H9 (cell line): ENCODE data around the gene DNAJC8. TPM values are rescaled to one million over a fixed set of nuclear protein-coding genes. Genes with fewer than 3 reads are reported as not detected.

Experiments used
- DNase-seq: peaks from one replicate; pipeline ENCODE4 v3.0.0-alpha.2; 2017
- H2AFZ ChIP-seq: one replicate; pipeline ENCODE4 v1.6.1; 2013; ENCODE audit warnings: mild to moderate bottlenecking, low read length, control low read depth, moderate library complexity
- H2AK5ac ChIP-seq: 2 replicates; pipeline ENCODE4 v1.6.1; 2013; ENCODE audit warnings: low read length, control low read depth, mixed read lengths; ENCODE audit not compliant: insufficient read length
- H2BK120ac ChIP-seq: one replicate; pipeline ENCODE4 v1.6.1; 2013; ENCODE audit warnings: low read depth, mild to moderate bottlenecking, low read length, control low read depth, inconsistent platforms; ENCODE audit not compliant: poor library complexity, severe bottlenecking
- H2BK12ac ChIP-seq: 2 replicates; pipeline ENCODE4 v1.6.1; 2013; ENCODE audit warnings: low read length, control low read depth, mixed read lengths, low read depth; ENCODE audit not compliant: insufficient read length
- H2BK15ac ChIP-seq: 2 replicates; pipeline ENCODE4 v1.6.1; 2013; ENCODE audit warnings: low read depth, low read length, control low read depth
- H2BK20ac ChIP-seq: one replicate; pipeline ENCODE4 v1.6.1; 2013; ENCODE audit warnings: low read depth, mild to moderate bottlenecking, low read length, control low read depth, inconsistent platforms; ENCODE audit not compliant: poor library complexity, severe bottlenecking
- H2BK5ac ChIP-seq: 2 replicates; pipeline ENCODE4 v1.6.1; 2013; ENCODE audit warnings: low read length, control low read depth, mixed read lengths; ENCODE audit not compliant: insufficient read length
- H3K14ac ChIP-seq: 2 replicates; pipeline ENCODE4 v1.6.1; 2013; ENCODE audit warnings: low read length, control low read depth; ENCODE audit not compliant: insufficient read depth
- H3K18ac ChIP-seq: 2 replicates; pipeline ENCODE4 v1.6.1; 2013; ENCODE audit warnings: low read depth, mild to moderate bottlenecking, mixed read lengths, low read length, control low read depth; ENCODE audit not compliant: insufficient read length
- H3K23ac ChIP-seq: 2 replicates; pipeline ENCODE4 v1.6.1; 2013; ENCODE audit warnings: low read length, control low read depth, mixed read lengths, low read depth; ENCODE audit not compliant: insufficient read length
- H3K23me2 ChIP-seq: 2 replicates; pipeline ENCODE4 v1.6.1; 2013; ENCODE audit warnings: low read depth, mild to moderate bottlenecking, mixed read lengths, low read length, control low read depth; ENCODE audit not compliant: insufficient read length, poor library complexity, severe bottlenecking
- H3K27ac ChIP-seq: 2 replicates; pipeline ENCODE4 v1.5.1; 2013; ENCODE audit warnings: low read length, control low read depth, mixed read lengths, low read depth; ENCODE audit not compliant: insufficient read length
- H3K27me3 ChIP-seq: 2 replicates; pipeline ENCODE4 v1.6.1; 2013; ENCODE audit warnings: low read length, control low read depth, inconsistent platforms; ENCODE audit not compliant: insufficient read depth
- H3K4ac ChIP-seq: 2 replicates; pipeline ENCODE4 v1.6.1; 2013; ENCODE audit warnings: low read depth, mild to moderate bottlenecking, control low read depth, inconsistent platforms, low read length, moderate library complexity
- H3K4me1 ChIP-seq: 2 replicates; pipeline ENCODE4 v1.6.1; 2013; ENCODE audit warnings: low read length, control low read depth, inconsistent platforms; ENCODE audit not compliant: insufficient read depth
- H3K4me2 ChIP-seq: 2 replicates; pipeline ENCODE4 v1.6.1; 2013; ENCODE audit warnings: low read length, control low read depth, mixed read lengths; ENCODE audit not compliant: insufficient read length, insufficient read depth
- H3K56ac ChIP-seq: 2 replicates; pipeline ENCODE4 v1.6.1; 2013; ENCODE audit warnings: low read depth, mild to moderate bottlenecking, mixed read lengths, low read length, control low read depth; ENCODE audit not compliant: insufficient read length
- H3K79me1 ChIP-seq: 2 replicates; pipeline ENCODE4 v1.6.1; 2013; ENCODE audit warnings: low read depth, mild to moderate bottlenecking, moderate library complexity, low read length, control low read depth, inconsistent platforms; ENCODE audit not compliant: insufficient read depth, poor library complexity, severe bottlenecking
- H3K79me2 ChIP-seq: 2 replicates; pipeline ENCODE4 v1.6.1; 2013; ENCODE audit warnings: low read length, control low read depth, inconsistent platforms; ENCODE audit not compliant: insufficient read depth
- H3K9ac ChIP-seq: 2 replicates; pipeline ENCODE4 v1.6.1; 2013; ENCODE audit warnings: low read length, control low read depth, mixed read lengths; ENCODE audit not compliant: insufficient read length; ENCODE audit errors: extremely low read depth
- H3K9me3 ChIP-seq: one replicate; pipeline ENCODE4 v1.6.1; 2013; ENCODE audit warnings: low read depth, low read length, inconsistent platforms; ENCODE audit not compliant: control insufficient read depth
- H3T11ph ChIP-seq: one replicate; pipeline ENCODE4 v1.6.1; 2013; ENCODE audit warnings: mild to moderate bottlenecking, low read length, control low read depth, inconsistent platforms
- H4K20me1 ChIP-seq: one replicate; pipeline ENCODE4 v1.6.1; 2013; ENCODE audit not compliant: control insufficient read depth, insufficient read length, insufficient read depth
- H4K5ac ChIP-seq: 2 replicates; pipeline ENCODE4 v1.6.1; 2013; ENCODE audit warnings: low read depth, mild to moderate bottlenecking, mixed read lengths, low read length, control low read depth; ENCODE audit not compliant: insufficient read length
- H4K8ac ChIP-seq: replicated peaks from 2 replicates; pipeline ENCODE4 v1.6.1; 2013; ENCODE audit warnings: low read length, control low read depth, mixed read lengths, low read depth; ENCODE audit not compliant: insufficient read length
- H4K91ac ChIP-seq: 2 replicates; pipeline ENCODE4 v1.6.1; 2013; ENCODE audit warnings: low read depth, mild to moderate bottlenecking, moderate library complexity, mixed read lengths, low read length, control low read depth; ENCODE audit not compliant: insufficient read length
- H3K27ac Mint-ChIP-seq, 3 experiments: 2 replicates in 2 of 3; 3 replicates in 1 of 3; pipeline ENCODE4 v1.8.0; 2020 to 2021; ENCODE audit warnings: mixed read lengths in 3 of 3, mild to moderate bottlenecking in 1 of 3, moderate library complexity in 1 of 3
- H3K27me3 Mint-ChIP-seq: 2 replicates; pipeline ENCODE4 v1.8.0; 2021; ENCODE audit warnings: low read depth, mild to moderate bottlenecking, moderate library complexity, mixed read lengths
- H3K36me3 Mint-ChIP-seq, 3 experiments: 2 replicates in 2 of 3; 3 replicates in 1 of 3; pipeline ENCODE4 v1.8.0; 2020 to 2021; ENCODE audit warnings: low read depth in 3 of 3, mixed read lengths in 3 of 3; ENCODE audit not compliant: insufficient read depth in 1 of 3
- H3K4me1 Mint-ChIP-seq, 2 experiments: 2 replicates each; pipeline ENCODE4 v1.8.0; 2020; ENCODE audit warnings: mixed read lengths in 2 of 2
- H3K4me3 Mint-ChIP-seq, 2 experiments: 2 replicates in 1 of 2; 3 replicates in 1 of 2; pipeline ENCODE4 v1.8.0; 2020 to 2021; ENCODE audit warnings: mild to moderate bottlenecking in 2 of 2, mixed read lengths in 2 of 2, moderate library complexity in 1 of 2
- H3K9me3 Mint-ChIP-seq, 2 experiments: 2 replicates in 1 of 2; 3 replicates in 1 of 2; pipeline ENCODE4 v1.8.0; 2020; ENCODE audit warnings: mild to moderate bottlenecking in 2 of 2, mixed read lengths in 2 of 2, moderate library complexity in 1 of 2
- WGBS: extraction: QIAGEN DNeasy Blood & Tissue Kit; methylation state at CpG from one replicate; pipeline ENCODE4 v1.1.7; 2013; ENCODE audit warnings: missing lambda C conversion rate, low lambda C conversion rate, mixed read lengths; ENCODE audit not compliant: insufficient read length; ENCODE audit errors: extremely low coverage; 5-methylcytosine and 5-hydroxymethylcytosine counted together
- total RNA-seq: library from RNA; stranded (reverse); gene quantifications from 2 replicates; pipeline ENCODE4 v1.2.1, GENCODE V29; 2021
- TF ChIP-seq, protein P1 (sequence below): fragments of 200-600 bp; sonication (generic); conservative IDR thresholded peaks from 3 replicates; pipeline ENCODE4 v1.8.0; 2021; ENCODE audit warnings: antibody characterized with exemption, mild to moderate bottlenecking

The DNAJC8 gene
- total RNA-seq, 1 experiment from 2014 or later: 132 TPM

- Histone ChIP-seq H2BK15ac (no peak overlapping the region), H3K4ac (no peak overlapping the region), H3K4me2 (no peak overlapping the region), H2BK20ac (no peak overlapping the region), H3K18ac (no peak overlapping the region), H2BK12ac (no peak overlapping the region), H4K20me1 (no peaks in the 10 kb centered on the region), H3T11ph (no peak overlapping the region), H4K5ac (no peak overlapping the region), H3K4me1 (no peaks in the 10 kb centered on the region; the same call in 1 of the 2 replicates), H3K56ac (no peak overlapping the region), H3K79me1 (no peaks in the 10 kb centered on the region), H3K14ac (no peak overlapping the region), H2AK5ac (no peak overlapping the region), H2BK120ac (no peak overlapping the region), H3K27me3 (no peaks in the 10 kb centered on the region), H3K23ac (no peak overlapping the region), H3K23me2 (no peaks in the 10 kb centered on the region), H3K27ac (no peak overlapping the region), H4K8ac (no peak overlapping the region), H3K9ac (no peak overlapping the region), H2BK5ac (no peak overlapping the region), H3K79me2 (no peaks in the 10 kb centered on the region), H3K9me3 (no peaks in the 10 kb centered on the region), H2AFZ (no peak overlapping the region), H4K91ac (no peak overlapping the region)
- peaks cover 7 to 11% of the 10 kb centered on the region in 2 experiments for H3K4me1 Mint-ChIP-seq
- TF ChIP-seq, protein P1, sequence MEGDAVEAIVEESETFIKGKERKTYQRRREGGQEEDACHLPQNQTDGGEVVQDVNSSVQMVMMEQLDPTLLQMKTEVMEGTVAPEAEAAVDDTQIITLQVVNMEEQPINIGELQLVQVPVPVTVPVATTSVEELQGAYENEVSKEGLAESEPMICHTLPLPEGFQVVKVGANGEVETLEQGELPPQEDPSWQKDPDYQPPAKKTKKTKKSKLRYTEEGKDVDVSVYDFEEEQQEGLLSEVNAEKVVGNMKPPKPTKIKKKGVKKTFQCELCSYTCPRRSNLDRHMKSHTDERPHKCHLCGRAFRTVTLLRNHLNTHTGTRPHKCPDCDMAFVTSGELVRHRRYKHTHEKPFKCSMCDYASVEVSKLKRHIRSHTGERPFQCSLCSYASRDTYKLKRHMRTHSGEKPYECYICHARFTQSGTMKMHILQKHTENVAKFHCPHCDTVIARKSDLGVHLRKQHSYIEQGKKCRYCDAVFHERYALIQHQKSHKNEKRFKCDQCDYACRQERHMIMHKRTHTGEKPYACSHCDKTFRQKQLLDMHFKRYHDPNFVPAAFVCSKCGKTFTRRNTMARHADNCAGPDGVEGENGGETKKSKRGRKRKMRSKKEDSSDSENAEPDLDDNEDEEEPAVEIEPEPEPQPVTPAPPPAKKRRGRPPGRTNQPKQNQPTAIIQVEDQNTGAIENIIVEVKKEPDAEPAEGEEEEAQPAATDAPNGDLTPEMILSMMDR: no peak
- no peak overlapping the region for H3K4me3 Mint-ChIP-seq
- no CpG with 5 or more reads among the region's 7 CpGs for WGBS
- no peak for DNase-seq
- H3K9me3 Mint-ChIP-seq: peaks cover 0 to 3% of the 10 kb centered on the region in 2 experiments; a peak in 1 of 5 replicates
- no peak overlapping the region; a peak in 1 of 7 replicates for H3K27ac Mint-ChIP-seq
- no peaks in the 10 kb centered on the region for H3K36me3 Mint-ChIP-seq
- H3K27me3 Mint-ChIP-seq: no peaks in the 10 kb centered on the region
Measured at GRCh38 chr1:28159680-28160079, 73.1 kb downstream of the DNAJC8 start.
